ENCODE measurements around the gene SALL1. TPM values are rescaled to one million over a fixed set of nuclear protein-coding genes. Genes with fewer than 3 reads are reported as not detected.

Gene SALL1
- total RNA-seq, 1 donor from 2014 or later = 17.4 TPM

DNA sequence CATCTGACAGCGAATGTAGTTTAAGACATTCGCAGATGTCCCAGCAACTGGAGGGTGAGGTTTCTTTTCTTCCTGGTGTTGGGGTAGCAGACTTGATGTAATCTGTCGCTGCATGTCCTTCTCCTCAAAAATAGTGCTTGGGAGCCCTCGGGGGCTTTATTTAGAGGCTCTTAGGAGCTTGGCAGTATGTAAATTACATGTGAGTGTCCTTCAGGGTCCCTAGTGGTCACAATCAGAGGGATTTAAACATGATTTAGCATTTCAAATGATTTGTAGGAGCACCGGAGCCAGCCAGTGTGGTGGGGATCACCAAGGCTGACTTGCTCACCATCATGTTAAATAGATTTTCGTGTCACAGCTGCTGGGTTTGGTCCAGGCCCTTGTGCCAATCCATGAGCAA lies 8.8 kb upstream of the SALL1 start:
- H3K4me3 ChIP-seq (ENCODE audit: low read depth, low read length) = no peak overlapping the region
- TF ChIP-seq, protein P1, sequence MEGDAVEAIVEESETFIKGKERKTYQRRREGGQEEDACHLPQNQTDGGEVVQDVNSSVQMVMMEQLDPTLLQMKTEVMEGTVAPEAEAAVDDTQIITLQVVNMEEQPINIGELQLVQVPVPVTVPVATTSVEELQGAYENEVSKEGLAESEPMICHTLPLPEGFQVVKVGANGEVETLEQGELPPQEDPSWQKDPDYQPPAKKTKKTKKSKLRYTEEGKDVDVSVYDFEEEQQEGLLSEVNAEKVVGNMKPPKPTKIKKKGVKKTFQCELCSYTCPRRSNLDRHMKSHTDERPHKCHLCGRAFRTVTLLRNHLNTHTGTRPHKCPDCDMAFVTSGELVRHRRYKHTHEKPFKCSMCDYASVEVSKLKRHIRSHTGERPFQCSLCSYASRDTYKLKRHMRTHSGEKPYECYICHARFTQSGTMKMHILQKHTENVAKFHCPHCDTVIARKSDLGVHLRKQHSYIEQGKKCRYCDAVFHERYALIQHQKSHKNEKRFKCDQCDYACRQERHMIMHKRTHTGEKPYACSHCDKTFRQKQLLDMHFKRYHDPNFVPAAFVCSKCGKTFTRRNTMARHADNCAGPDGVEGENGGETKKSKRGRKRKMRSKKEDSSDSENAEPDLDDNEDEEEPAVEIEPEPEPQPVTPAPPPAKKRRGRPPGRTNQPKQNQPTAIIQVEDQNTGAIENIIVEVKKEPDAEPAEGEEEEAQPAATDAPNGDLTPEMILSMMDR (conservative IDR thresholded peaks at IDR 0.05; ENCODE audit: low read depth, low read length) = no peak
- no peak for DNase-seq (ENCODE audit: low read depth)

DNA sequence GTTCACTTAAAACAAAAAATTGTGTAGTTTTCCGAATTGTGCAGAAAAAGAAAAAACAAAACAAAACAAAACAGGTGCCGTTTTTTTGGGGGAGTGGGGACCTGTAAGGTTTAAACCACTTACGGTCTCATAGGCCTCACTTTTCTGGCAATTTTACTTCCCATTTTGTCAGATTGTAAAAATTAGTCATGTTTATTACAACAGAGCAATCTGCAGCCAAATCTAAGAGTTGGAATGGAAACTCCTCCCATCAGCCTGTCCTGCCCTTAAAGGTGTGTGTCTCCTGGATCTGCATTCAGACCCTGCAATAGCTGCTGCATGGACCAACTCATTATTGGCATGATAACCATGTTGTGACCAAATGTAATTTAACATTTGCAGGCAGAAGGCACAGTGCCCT lies 8.2 kb upstream of the SALL1 start:
- DNase-seq (ENCODE audit: low read depth) = no peak
- TF ChIP-seq, protein P1 (conservative IDR thresholded peaks at IDR 0.05; ENCODE audit: low read depth, low read length) = no peak
- H3K4me3 ChIP-seq (ENCODE audit: low read depth, low read length) = no peak overlapping the region

DNA sequence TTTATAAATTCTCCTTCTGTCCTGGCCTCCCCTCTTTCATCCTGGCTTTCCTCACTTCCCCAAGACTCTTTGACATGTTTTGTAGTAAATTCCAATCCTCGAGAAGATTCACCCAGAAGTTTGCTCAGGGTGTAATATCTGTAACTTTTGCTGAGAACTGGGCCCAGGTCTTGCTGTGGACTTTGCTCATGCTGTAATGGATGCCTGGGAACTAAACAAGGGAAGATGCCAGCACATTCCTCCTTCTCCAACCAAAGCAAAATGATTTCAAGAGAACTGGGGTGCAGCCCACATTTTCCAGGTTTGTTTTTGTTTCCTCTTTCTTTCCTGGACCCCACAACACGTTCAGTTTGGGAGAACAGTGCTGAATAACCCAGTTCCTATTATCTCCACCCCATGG lies 6.6 kb upstream of the SALL1 start:
- TF ChIP-seq, protein P1 (conservative IDR thresholded peaks at IDR 0.05; ENCODE audit: low read depth, low read length) = no peak
- DNase-seq (ENCODE audit: low read depth) = no peak
- no peak overlapping the region for H3K4me3 ChIP-seq (ENCODE audit: low read depth, low read length)

DNA sequence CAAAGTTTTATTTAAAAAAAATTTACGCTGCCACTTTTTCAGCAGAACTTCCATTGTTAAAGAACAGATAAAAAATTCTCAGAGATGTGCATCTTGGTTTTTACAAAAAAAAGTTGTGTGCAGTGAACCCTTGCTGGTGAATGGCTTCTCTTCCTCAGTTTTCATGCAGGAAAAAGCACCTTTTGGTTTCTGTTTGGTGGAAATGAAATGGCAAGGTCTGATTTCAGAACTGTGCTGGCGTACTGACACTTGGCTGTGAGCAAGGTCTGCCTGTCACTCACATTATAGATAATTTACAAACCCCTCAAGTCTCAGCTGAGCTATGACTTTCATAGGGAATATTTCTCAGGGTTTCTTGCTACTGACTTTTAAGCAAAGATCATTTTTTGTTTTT lies 5.7 kb upstream of the SALL1 start:
- TF ChIP-seq, protein P1 (conservative IDR thresholded peaks at IDR 0.05; ENCODE audit: low read depth, low read length) = no peak
- no peak for DNase-seq (ENCODE audit: low read depth)
- H3K4me3 ChIP-seq (ENCODE audit: low read depth, low read length) = peak overlapping the region; percentile 94

DNA sequence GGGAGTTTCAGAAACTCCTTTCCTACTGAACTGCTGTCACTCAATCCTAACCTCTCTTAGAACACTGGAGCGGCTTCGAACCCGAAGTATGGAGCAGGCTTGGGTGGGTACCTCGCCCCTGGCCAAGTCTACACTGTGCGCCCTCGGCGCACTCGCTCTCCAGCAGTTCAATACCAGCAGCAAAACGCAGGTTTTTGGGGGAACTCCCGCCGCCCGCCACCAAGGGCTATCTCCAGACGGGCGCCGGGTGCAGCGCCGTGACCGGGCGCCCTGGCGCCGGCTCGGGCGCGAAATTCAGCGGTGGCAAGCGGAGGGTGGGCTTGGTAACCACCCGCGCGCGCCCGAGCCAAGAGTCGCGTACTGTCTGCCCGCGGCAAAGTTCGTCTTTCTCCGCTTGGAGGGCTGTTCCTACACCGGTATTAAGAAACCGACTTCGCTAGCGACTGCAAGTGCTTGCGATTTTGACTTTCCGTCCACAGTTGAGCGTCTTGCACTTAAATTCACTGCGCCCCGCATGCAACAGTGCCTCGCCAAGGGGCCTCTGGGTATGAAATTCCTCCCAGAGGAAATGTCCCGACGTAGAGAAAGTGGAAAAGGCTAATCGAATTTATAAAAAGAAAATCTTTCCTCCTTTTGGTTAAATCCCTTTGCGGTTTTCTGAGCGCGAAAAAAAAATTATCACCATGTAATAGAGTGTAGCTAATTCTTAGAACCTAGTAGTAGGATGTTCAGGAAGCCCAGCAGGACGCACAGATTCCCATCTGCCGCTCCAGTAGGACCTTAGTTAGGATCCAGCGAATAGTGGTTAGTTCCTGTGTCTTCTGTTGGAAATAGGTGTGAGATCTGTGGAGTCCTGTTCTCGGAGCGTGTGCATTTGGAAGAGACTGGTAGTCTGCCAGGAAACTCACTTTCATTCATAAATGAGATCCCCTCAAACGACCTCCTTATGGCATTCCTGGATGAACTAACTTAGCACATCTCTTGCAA lies 5.0 kb upstream of the SALL1 start:
- TF ChIP-seq, protein P1 (conservative IDR thresholded peaks at IDR 0.05; ENCODE audit: low read depth, low read length) = no peak
- peak overlapping the region; percentile 94 for H3K4me3 ChIP-seq (ENCODE audit: low read depth, low read length)
- no peak for DNase-seq (ENCODE audit: low read depth)

DNA sequence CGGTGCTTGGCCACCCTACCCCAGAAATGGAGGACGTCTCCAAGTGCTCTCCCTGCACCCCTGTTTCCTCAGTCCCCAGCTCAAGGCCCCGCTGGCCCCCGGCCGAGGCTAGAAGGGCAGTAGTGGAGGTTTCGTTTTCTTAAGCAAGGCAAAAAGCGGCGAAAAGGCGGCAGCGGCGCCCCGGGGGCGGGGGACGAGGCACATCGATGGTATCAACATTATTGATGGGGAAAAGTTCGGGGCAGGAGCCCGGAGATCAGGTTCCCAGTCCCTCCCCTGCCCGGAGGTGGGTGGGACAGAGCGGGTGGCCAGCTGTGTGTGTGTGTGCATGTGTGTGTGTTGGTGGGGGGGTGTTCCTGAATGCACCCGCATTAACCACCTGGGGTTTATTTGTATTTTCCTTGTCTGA lies 4.1 kb upstream of the SALL1 start:
- no peak for DNase-seq (ENCODE audit: low read depth)
- TF ChIP-seq, protein P1 (conservative IDR thresholded peaks at IDR 0.05; ENCODE audit: low read depth, low read length) = no peak
- peak overlapping the region; percentile 94 for H3K4me3 ChIP-seq (ENCODE audit: low read depth, low read length)
